Suprapubic skin (tissue), 4 donors: ENCODE data around the gene PHF21A. TPM values are rescaled to one million over a fixed set of nuclear protein-coding genes. Genes with fewer than 3 reads are reported as not detected.

Source experiments
- DNase-seq, 2 donors: peaks; one replicate each; pipeline ENCODE4 v3.0.0-alpha.2; 2019; ENCODE audit warnings: low spot score in 2 of 2
- H3K27ac ChIP-seq: fragments of 200-600 bp; sonication (generic); one replicate; pipeline ENCODE4 v1.5.1; 2019
- H3K27me3 ChIP-seq: fragments of 200-600 bp; sonication (generic); one replicate; pipeline ENCODE4 v1.5.1; 2019
- H3K36me3 ChIP-seq: fragments of 200-600 bp; sonication (generic); one replicate; pipeline ENCODE4 v1.5.1; 2019
- H3K4me1 ChIP-seq: fragments of 200-600 bp; sonication (generic); one replicate; pipeline ENCODE4 v1.5.1; 2019
- H3K4me3 ChIP-seq: fragments of 200-600 bp; sonication (generic); one replicate; pipeline ENCODE4 v1.5.1; 2019; ENCODE audit warnings: mild to moderate bottlenecking
- H3K9me3 ChIP-seq: fragments of 200-600 bp; sonication (generic); one replicate; pipeline ENCODE4 v1.5.1; 2019
- EP300 ChIP-seq: sonication (generic); formaldehyde crosslinking; IDR thresholded peaks from one replicate; pipeline ENCODE4 v1.6.1; 2017; ENCODE audit warnings: antibody characterized with exemption
- POLR2A ChIP-seq, 2 donors: fragments of 450-650 bp; IDR thresholded peaks; one replicate each; pipeline ENCODE4 v1.6.1; 2017; ENCODE audit warnings: antibody characterized with exemption in 2 of 2, mild to moderate bottlenecking in 2 of 2, moderate library complexity in 2 of 2
- POLR2AphosphoS5 ChIP-seq, 3 donors: sonication (generic); formaldehyde crosslinking; IDR thresholded peaks; one replicate each; pipeline ENCODE4 v1.6.1; 2017; ENCODE audit warnings: antibody characterized with exemption in 3 of 3
- WGBS: methylation state at CpG from one replicate; pipeline ENCODE4 v1.1.5; 2018; 5-methylcytosine and 5-hydroxymethylcytosine counted together
- total RNA-seq, 4 donors: library from RNA; depleted of rRNA; stranded (reverse); fragments of >200 nt; gene quantifications; one replicate each; pipeline ENCODE4 v1.1.0, GENCODE V29; 2016
- TF ChIP-seq, protein P1 (sequence below), 2 donors: fragments of 200-600 bp in 1 of 2; fragments of 450-650 bp in 1 of 2; sonication (generic) in 1 of 2; IDR thresholded peaks; one replicate each; pipeline ENCODE4 v1.5.1; 2016 to 2019; ENCODE audit warnings: antibody characterized with exemption in 2 of 2, mild to moderate bottlenecking in 1 of 2, moderate library complexity in 1 of 2

The PHF21A gene
- total RNA-seq, 4 donors from 2014 or later, result 15.1 to 89.2 (median 26.6) TPM

GRCh38 chr11:45974806-45975205, 146.4 kb downstream of the PHF21A start:
- 95% methylated on average over 1 of the region's 1 CpG for WGBS
- DNase-seq, result no peak
- no peak overlapping the region for H3K4me3 ChIP-seq
- H3K9me3 ChIP-seq, result no peaks in the 10 kb centered on the region
- TF ChIP-seq, protein P1, sequence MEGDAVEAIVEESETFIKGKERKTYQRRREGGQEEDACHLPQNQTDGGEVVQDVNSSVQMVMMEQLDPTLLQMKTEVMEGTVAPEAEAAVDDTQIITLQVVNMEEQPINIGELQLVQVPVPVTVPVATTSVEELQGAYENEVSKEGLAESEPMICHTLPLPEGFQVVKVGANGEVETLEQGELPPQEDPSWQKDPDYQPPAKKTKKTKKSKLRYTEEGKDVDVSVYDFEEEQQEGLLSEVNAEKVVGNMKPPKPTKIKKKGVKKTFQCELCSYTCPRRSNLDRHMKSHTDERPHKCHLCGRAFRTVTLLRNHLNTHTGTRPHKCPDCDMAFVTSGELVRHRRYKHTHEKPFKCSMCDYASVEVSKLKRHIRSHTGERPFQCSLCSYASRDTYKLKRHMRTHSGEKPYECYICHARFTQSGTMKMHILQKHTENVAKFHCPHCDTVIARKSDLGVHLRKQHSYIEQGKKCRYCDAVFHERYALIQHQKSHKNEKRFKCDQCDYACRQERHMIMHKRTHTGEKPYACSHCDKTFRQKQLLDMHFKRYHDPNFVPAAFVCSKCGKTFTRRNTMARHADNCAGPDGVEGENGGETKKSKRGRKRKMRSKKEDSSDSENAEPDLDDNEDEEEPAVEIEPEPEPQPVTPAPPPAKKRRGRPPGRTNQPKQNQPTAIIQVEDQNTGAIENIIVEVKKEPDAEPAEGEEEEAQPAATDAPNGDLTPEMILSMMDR (IDR thresholded peaks at IDR 0.05), result no peak
- no peak for TF ChIP-seq EP300
- TF ChIP-seq POLR2AphosphoS5 (IDR thresholded peaks at IDR 0.05), result no peak
- no peak for TF ChIP-seq POLR2A (IDR thresholded peaks at IDR 0.05)
- no peaks in the 10 kb centered on the region for H3K27me3 ChIP-seq
- H3K27ac ChIP-seq, result no peak overlapping the region
- H3K4me1 ChIP-seq, result no peaks in the 10 kb centered on the region
- peaks cover 52% of the 10 kb centered on the region for H3K36me3 ChIP-seq

DNA sequence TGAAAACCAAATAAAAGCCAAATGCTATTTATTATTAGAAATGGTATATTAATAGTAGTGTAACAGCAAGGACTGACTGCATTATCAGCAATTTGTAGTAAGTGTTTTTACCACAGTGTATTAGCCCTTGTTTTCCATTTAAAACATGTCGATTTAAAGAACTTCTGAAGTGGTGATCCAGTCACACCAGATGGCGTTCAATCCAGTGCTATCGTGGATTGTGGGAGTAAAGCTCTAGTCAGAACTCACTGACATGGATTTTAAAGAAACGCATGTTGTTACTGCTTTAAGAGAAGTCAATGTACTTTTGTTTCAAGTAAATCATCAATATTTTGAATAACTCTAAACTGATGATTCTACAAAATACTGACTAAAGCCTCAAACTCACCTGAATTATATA, 147.7 kb downstream of the PHF21A start:
- no peaks in the 10 kb centered on the region for H3K27me3 ChIP-seq
- TF ChIP-seq, protein P1 (IDR thresholded peaks at IDR 0.05), result no peak
- no peak overlapping the region for H3K4me3 ChIP-seq
- peaks cover 50% of the 10 kb centered on the region for H3K36me3 ChIP-seq
- no peaks in the 10 kb centered on the region for H3K9me3 ChIP-seq
- DNase-seq, result no peak
- H3K27ac ChIP-seq, result no peak overlapping the region
- WGBS, result 91% methylated on average over 4 of the region's 4 CpGs
- H3K4me1 ChIP-seq, result no peaks in the 10 kb centered on the region

GRCh38 chr11:45968901-45969300, 152.4 kb downstream of the PHF21A start:
- H3K9me3 ChIP-seq, result no peaks in the 10 kb centered on the region
- 100% methylated on average over 2 of the region's 2 CpGs for WGBS
- H3K27ac ChIP-seq, result no peak overlapping the region
- no peak for DNase-seq
- H3K4me3 ChIP-seq, result no peak overlapping the region
- TF ChIP-seq POLR2A (IDR thresholded peaks at IDR 0.05) (no peak), POLR2AphosphoS5 (IDR thresholded peaks at IDR 0.05) (no peak), EP300 (no peak)
- TF ChIP-seq, protein P1 (IDR thresholded peaks at IDR 0.05), result no peak
- H3K27me3 ChIP-seq, result no peaks in the 10 kb centered on the region
- H3K4me1 ChIP-seq, result peaks cover 10% of the 10 kb centered on the region
- peaks cover 62% of the 10 kb centered on the region for H3K36me3 ChIP-seq

DNA sequence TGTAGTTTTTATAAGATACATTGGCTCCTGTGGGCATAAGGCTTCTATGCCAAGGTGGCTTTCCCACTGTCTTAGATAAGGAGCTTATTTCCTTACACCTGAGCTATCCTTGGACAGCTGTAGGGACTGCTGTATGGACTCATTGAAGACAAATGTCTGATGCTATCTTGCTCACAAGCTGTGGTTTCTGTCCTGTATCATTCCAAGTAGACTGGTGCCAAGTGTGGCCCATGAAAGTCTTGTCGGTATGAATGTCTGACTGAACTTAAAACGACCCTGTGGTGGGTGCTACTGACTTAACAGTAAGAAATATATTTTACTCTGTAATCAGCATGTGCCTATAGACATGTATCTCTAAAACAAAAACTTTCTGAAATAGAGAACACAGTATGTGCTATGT, 153.7 kb downstream of the PHF21A start:
- Histone ChIP-seq H3K4me3 (no peak overlapping the region), H3K9me3 (no peaks in the 10 kb centered on the region), H3K4me1 (peaks cover 10% of the 10 kb centered on the region), H3K27ac (no peak overlapping the region), H3K27me3 (no peaks in the 10 kb centered on the region), H3K36me3 (peaks cover 67% of the 10 kb centered on the region)
- WGBS, result 77% methylated on average over 2 of the region's 2 CpGs
- TF ChIP-seq POLR2A (IDR thresholded peaks at IDR 0.05) (no peak), POLR2AphosphoS5 (IDR thresholded peaks at IDR 0.05) (no peak), EP300 (no peak)
- TF ChIP-seq, protein P1 (IDR thresholded peaks at IDR 0.05), result no peak
- no peak for DNase-seq

DNA sequence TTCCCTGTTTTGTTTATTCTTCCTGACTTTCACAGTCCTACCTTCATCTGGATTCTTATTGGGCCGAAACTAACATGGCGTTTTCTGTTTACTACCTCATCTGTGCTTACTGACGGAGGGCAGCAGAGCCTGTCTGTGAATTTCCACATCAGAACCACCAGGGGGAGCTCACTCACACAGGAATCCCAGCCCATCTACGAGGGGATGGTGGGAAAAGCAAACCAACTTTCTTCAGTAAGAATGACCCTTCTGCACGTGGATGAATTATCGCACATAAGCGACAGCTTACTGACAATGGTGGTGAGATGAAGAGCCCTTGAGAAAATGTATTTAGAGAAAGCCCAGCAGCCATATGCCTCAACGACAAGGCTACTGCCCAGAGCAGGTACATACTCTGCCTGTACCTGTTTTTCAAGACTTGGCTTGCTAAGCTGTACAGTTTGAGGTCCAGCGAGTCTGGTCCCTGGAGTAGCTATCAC, 156.3 kb downstream of the PHF21A start:
- Histone ChIP-seq H3K36me3 (peaks cover 58% of the 10 kb centered on the region), H3K27ac (peak overlapping the region; percentile 45), H3K4me1 (peaks cover 12% of the 10 kb centered on the region), H3K4me3 (no peak overlapping the region), H3K9me3 (no peaks in the 10 kb centered on the region), H3K27me3 (no peaks in the 10 kb centered on the region)
- DNase-seq, result peak in 1 of 2 donors; percentile 73
- 14% methylated on average over 9 of the region's 9 CpGs for WGBS
- TF ChIP-seq EP300 (no peak), POLR2AphosphoS5 (IDR thresholded peaks at IDR 0.05) (peak in 1 of 3 donors; percentile 34)
- TF ChIP-seq, protein P1 (IDR thresholded peaks at IDR 0.05), result peak; percentile 85 to 95
